HepG2 (cell line): ENCODE data around the gene SLC39A10. TPM values are rescaled to one million over a fixed set of nuclear protein-coding genes. Genes with fewer than 3 reads are reported as not detected.

Experiments used
- ATAC-seq: fragments of 200-7000 bp; cut with Tn5 transposase; 3 replicates; pipeline ENCODE4 v1.9.1; 2020; ENCODE audit warnings: mild to moderate bottlenecking, moderate library complexity
- BruUV-seq: library from RNA; stranded (reverse); fragments of 400-500 nt; replicated peaks from 2 replicates; lab custom pipeline; 2021; lab: Mats Ljungman, UMichigan
- CTCF ChIA-PET: fragments of 300-600 bp; formaldehyde crosslinking; extraction: SDS; loops from one replicate; lab custom pipeline; 2021; ENCODE audit warnings: low total read pairs, inconsistent platforms, low intra/inter-chr PET ratio; lab: Yijun Ruan, JAX
- POLR2A ChIA-PET: fragments of 350-600 bp; sonication (Branson Sonifier 250); formaldehyde crosslinking; loops from one replicate; lab custom pipeline; 2020; ENCODE audit warnings: antibody characterized with exemption, inconsistent platforms; lab: Yijun Ruan, JAX
- DNase-seq: peaks from one replicate; pipeline ENCODE4 v3.0.0-alpha.2; 2015; ENCODE audit warnings: low spot score
- FAIRE-seq: peaks from 3 replicates; lab custom pipeline; 2011; peaks lifted over from hg19 to GRCh38; lab: Jason Lieb, UNC
- H2AFZ ChIP-seq: one replicate; pipeline ENCODE4 v1.6.1; 2011; ENCODE audit warnings: low read length, inconsistent platforms
- H3K27ac ChIP-seq: fragments of 300-600 bp; 3 replicates; pipeline ENCODE4 v1.8.0; 2011; ENCODE audit warnings: mixed run types, mild to moderate bottlenecking, mixed read lengths, low read length, inconsistent platforms; ENCODE audit not compliant: insufficient read depth; ENCODE audit errors: extremely low read length
- H3K27me3 ChIP-seq, 2 experiments: fragments of 200-600 bp in 1 of 2; 2 replicates in 1 of 2; 3 replicates in 1 of 2; pipeline versions ENCODE4 v1.6.0 to v1.8.0; 2011; ENCODE audit warnings: low read length in 2 of 2, mild to moderate bottlenecking in 2 of 2, moderate library complexity in 2 of 2, inconsistent platforms in 1 of 2; ENCODE audit not compliant: insufficient read depth in 2 of 2, control insufficient read depth in 1 of 2
- H3K36me3 ChIP-seq, 2 experiments: fragments of 200-600 bp in 1 of 2; replicated peaks in 1 of 2; 2 replicates in 1 of 2; 3 replicates in 1 of 2; pipeline versions ENCODE4 v1.5.1 to v1.8.0; 2011; ENCODE audit warnings: low read length in 2 of 2, inconsistent platforms in 1 of 2; ENCODE audit not compliant: insufficient read depth in 2 of 2, control insufficient read depth in 1 of 2
- H3K4me1 ChIP-seq: 2 replicates; pipeline ENCODE4 v1.5.1; 2012; ENCODE audit warnings: low read length, inconsistent platforms; ENCODE audit not compliant: insufficient read depth
- H3K4me2 ChIP-seq: 2 replicates; pipeline ENCODE4 v1.6.0; 2011; ENCODE audit warnings: low read depth, low read length, inconsistent platforms
- H3K4me3 ChIP-seq, 3 experiments: fragments of 200-600 bp in 1 of 3; sonication (generic), shearing (Covaris generic) in 1 of 3; replicated peaks in 1 of 3; 2 replicates each; pipeline ENCODE4 v1.5.1; 2011 to 2016; ENCODE audit warnings: low read length in 3 of 3, inconsistent platforms in 2 of 3, low read depth in 2 of 3, mild to moderate bottlenecking in 2 of 3, control low read depth in 1 of 3, mixed read lengths in 1 of 3; ENCODE audit not compliant: insufficient read depth in 1 of 3
- H3K79me2 ChIP-seq: one replicate; pipeline ENCODE4 v1.6.1; 2011; ENCODE audit warnings: low read length, inconsistent platforms; ENCODE audit not compliant: insufficient read depth
- H3K9ac ChIP-seq: 2 replicates; pipeline ENCODE4 v1.6.0; 2011; ENCODE audit warnings: mild to moderate bottlenecking, low read depth, low read length, inconsistent platforms; ENCODE audit not compliant: insufficient read depth
- H3K9me3 ChIP-seq: 2 replicates; pipeline ENCODE4 v1.5.1; 2012; ENCODE audit warnings: mild to moderate bottlenecking, low read length
- H4K20me1 ChIP-seq: 2 replicates; pipeline ENCODE4 v1.6.0; 2011; ENCODE audit warnings: inconsistent platforms, mild to moderate bottlenecking, low read length, moderate library complexity; ENCODE audit not compliant: insufficient read depth
- ARNT ChIP-seq: fragments of 450-650 bp; IDR thresholded peaks from 2 replicates; pipeline ENCODE4 v1.6.1; 2017
- ARNTL ChIP-seq: sonication (generic); formaldehyde crosslinking; IDR thresholded peaks from 2 replicates; pipeline ENCODE4 v1.4.0; 2020; ENCODE audit warnings: mild to moderate bottlenecking, missing genetic modification reagents
- CBX1 ChIP-seq: IDR thresholded peaks from one replicate; pipeline ENCODE4 v1.6.1; 2016; ENCODE audit warnings: antibody characterized with exemption, low read depth
- CSRNP2 ChIP-seq: sonication (generic); formaldehyde crosslinking; conservative IDR thresholded peaks from 2 replicates; pipeline ENCODE4 v1.8.0; 2022; ENCODE audit warnings: low read depth, missing genetic modification reagents
- FOXO4 ChIP-seq: sonication (generic); formaldehyde crosslinking; conservative IDR thresholded peaks from 2 replicates; pipeline ENCODE4 v1.8.1; 2023; ENCODE audit warnings: missing genetic modification reagents
- HOXA5 ChIP-seq: sonication (generic); formaldehyde crosslinking; IDR thresholded peaks from 2 replicates; pipeline ENCODE4 v1.4.0; 2020; ENCODE audit warnings: missing genetic modification reagents
- MIER2 ChIP-seq: IDR thresholded peaks from 2 replicates; pipeline ENCODE4 v1.6.1; 2016; ENCODE audit warnings: missing biosample characterization, missing genetic modification reagents
- TAF15 ChIP-seq: fragments of 200-400 bp; formaldehyde crosslinking; IDR thresholded peaks from one replicate; pipeline ENCODE4 v1.6.1; 2018; ENCODE audit warnings: mild to moderate bottlenecking, low read depth, low read length; ENCODE audit not compliant: poor library complexity, severe bottlenecking
- ZBTB7B ChIP-seq: sonication (generic); formaldehyde crosslinking; IDR thresholded peaks from 2 replicates; pipeline ENCODE4 v1.4.0; 2020; ENCODE audit warnings: missing genetic modification reagents
- ZNF225 ChIP-seq: sonication (generic); formaldehyde crosslinking; IDR thresholded peaks from 2 replicates; pipeline ENCODE4 v1.4.0; 2020; ENCODE audit warnings: mild to moderate bottlenecking, missing genetic modification reagents
- ZNF460 ChIP-seq: sonication (generic); formaldehyde crosslinking; IDR thresholded peaks from 2 replicates; pipeline ENCODE4 v1.5.1; 2020; ENCODE audit warnings: missing genetic modification reagents, mild to moderate bottlenecking, borderline replicate concordance
- ZNF639 ChIP-seq: conservative IDR thresholded peaks from 2 replicates; pipeline ENCODE4 v1.6.1; 2018; ENCODE audit warnings: missing genetic modification reagents
- ZSCAN29 ChIP-seq: sonication (generic); formaldehyde crosslinking; conservative IDR thresholded peaks from 2 replicates; pipeline ENCODE4 v1.4.0; 2020; ENCODE audit warnings: mild to moderate bottlenecking, missing genetic modification reagents
- WGBS: methylation state at CpG from one replicate; pipeline ENCODE4 v1.1.6; 2017; ENCODE audit warnings: low lambda C conversion rate; 5-methylcytosine and 5-hydroxymethylcytosine counted together
- in situ Hi-C: cut with HindIII; loops from 2 replicates; pipeline ENCODE4 v1.10.0; 2017; ENCODE audit warnings: low pct_unique_long_range_greater_than_20kb; ENCODE audit not compliant: extremely low pct_ligation_motif_present
- intact Hi-C: fragments of 100-400 bp; cut with micrococcal nuclease; formaldehyde crosslinking; loops from one replicate; pipeline ENCODE4 v1.10.0; 2022; ENCODE audit not compliant: unreplicated experiment
- polyA plus RNA-seq, 8 experiments: library from polyadenylated mRNA; depleted of rRNA in 3 of 8; stranded (reverse) in 7 of 8; unstranded in 1 of 8; fragments of >200 nt; fragmentation: Illumina TruSeq in 4 of 8; extraction: Trizol in 4 of 8; gene quantifications; 2 replicates each; pipeline versions ENCODE4 v1.2.1 to v1.2.3, GENCODE V29; 2011 to 2016; ENCODE audit warnings: low read depth in 4 of 8, missing spikeins in 1 of 8, mixed read lengths in 1 of 8; ENCODE audit not compliant: insufficient read depth in 1 of 8
- total RNA-seq, 5 experiments: library from RNA; depleted of rRNA; stranded (reverse); fragments of >200 nt; fragmentation: Illumina TruSeq; extraction: Trizol; gene quantifications; 2 replicates each; pipeline ENCODE4 v1.2.3, GENCODE V29; 2016; ENCODE audit warnings: low read depth in 1 of 5

SLC39A10 gene
- total and polyA plus RNA-seq, 2 of the 13 experiments (the other 11 are each of a cell fraction or from before 2014, with no cell fraction given): 13.2 to 21.0 TPM

GRCh38 chr2:195709901-195710806 is 53.1 kb downstream of the SLC39A10 start:
- H3K9me3 ChIP-seq: no peaks in the 10 kb centered on the region
- no peaks in the 10 kb centered on the region; a peak in 2 of 5 replicates for H3K36me3 ChIP-seq
- intact Hi-C loops (no loop called here), in situ Hi-C loops (no loop called here)
- no peak overlapping the region for H2AFZ ChIP-seq
- no peaks in the 10 kb centered on the region for H3K27me3 ChIP-seq
- H3K4me3 ChIP-seq: no peak overlapping the region
- DNase-seq (no peak), ATAC-seq (no peak), FAIRE-seq (no peak)
- no peak for TF ChIP-seq ARNTL (CRISPR knock-in tag)
- TF ChIP-seq ARNT: no peak
- no peak for TF ChIP-seq ZBTB7B (CRISPR knock-in tag)
- TF ChIP-seq ZNF639 (CRISPR knock-in tag): no peak
- 95% methylated on average over 2 of the region's 2 CpGs for WGBS
- ChIA-PET CTCF (no interaction called here), POLR2A (no interaction called here)
- H3K4me1 ChIP-seq: no peaks in the 10 kb centered on the region
- H4K20me1 ChIP-seq: no peaks in the 10 kb centered on the region
- H3K9ac ChIP-seq: no peak overlapping the region
- BruUV-seq: no TSS peak
- no peaks in the 10 kb centered on the region for H3K79me2 ChIP-seq
- H3K4me2 ChIP-seq: no peak overlapping the region
- H3K27ac ChIP-seq: no peak overlapping the region

GRCh38 chr2:195711478-195711877 is 54.5 kb downstream of the SLC39A10 start:
- ATAC-seq (no peak), DNase-seq (no peak), FAIRE-seq (no peak)
- H3K27ac ChIP-seq: no peak overlapping the region
- H4K20me1 ChIP-seq: no peaks in the 10 kb centered on the region
- BruUV-seq: no TSS peak
- ChIA-PET CTCF (no interaction called here), POLR2A (no interaction called here)
- no peak overlapping the region for H2AFZ ChIP-seq
- no peaks in the 10 kb centered on the region for H3K4me1 ChIP-seq
- no peak overlapping the region for H3K4me3 ChIP-seq
- in situ Hi-C loops: no loop called here
- H3K9me3 ChIP-seq: no peaks in the 10 kb centered on the region
- H3K27me3 ChIP-seq: no peaks in the 10 kb centered on the region
- no peak overlapping the region for H3K9ac ChIP-seq
- no peak overlapping the region for H3K4me2 ChIP-seq
- H3K36me3 ChIP-seq: no peaks in the 10 kb centered on the region; a peak in 2 of 5 replicates
- no peaks in the 10 kb centered on the region for H3K79me2 ChIP-seq
- intact Hi-C loops: no loop called here
- TF ChIP-seq ZNF225 (CRISPR knock-in tag) (no peak), MIER2 (CRISPR knock-in tag) (no peak), TAF15 (no peak), FOXO4 (CRISPR knock-in tag) (no peak), CBX1 (no peak), ZSCAN29 (CRISPR knock-in tag) (no peak), ZNF460 (no peak), CSRNP2 (CRISPR knock-in tag) (no peak), HOXA5 (no peak)
